Activated CD4-positive, alpha-beta T cell treated with anti-CD3 and anti-CD28 coated beads, Interleukin-2, amount 50 U/mL, for 24 hours (primary cell): ENCODE data around the gene NAXE.
A peak's percentile ranks its signal among the peaks of the same experiment; 100 is the strongest.
"Not testable (repeated sequence)": the region's sequence is repeated elsewhere in the genome, so short reads cannot be mapped to it uniquely, and the experiment has no call there.

Experiments
- DNase-seq, 2 donors: peaks; one replicate each; pipeline ENCODE4 v3.0.0-alpha.2; 2020; ENCODE audit warnings: low read depth in 1 of 2, low spot score in 1 of 2

NAXE gene

GRCh38 chr1:156592910-156593660 lies 1.5 kb downstream of the NAXE start:
- no peak for DNase-seq

- no peak for DNase-seq
Observed at GRCh38 chr1:156593661-156593989, 2.0 kb downstream of the NAXE start.

- DNase-seq: no peak
Observed at GRCh38 chr1:156594190-156594589, 2.6 kb downstream of the NAXE start.

- no peak for DNase-seq
Observed at GRCh38 chr1:156595016-156595415, 3.4 kb downstream of the NAXE start.

GRCh38 chr1:156596426-156596825 lies 4.8 kb downstream of the NAXE start:
- no peak for DNase-seq

- no peak for DNase-seq
Observed at GRCh38 chr1:156598125-156598524, 6.5 kb downstream of the NAXE start.

- no peak for DNase-seq
Observed at GRCh38 chr1:156598731-156599432, 7.3 kb downstream of the NAXE start.

- DNase-seq: no peak
Observed at GRCh38 chr1:156599811-156600210, 8.2 kb downstream of the NAXE start.

GRCh38 chr1:156600733-156601121 lies 9.2 kb downstream of the NAXE start:
- DNase-seq: no peak

- DNase-seq: peak; percentile 65 to 78
Observed at GRCh38 chr1:156601122-156601830, 9.7 kb downstream of the NAXE start, which contains the start of gene GPATCH4. Gene GPATCH4 (minus strand): TSS chr1:156601479.

- no peak for DNase-seq
Observed at GRCh38 chr1:156601892-156602291, 10.3 kb downstream of the NAXE start.

GRCh38 chr1:156602557-156602993 lies 11.0 kb downstream of the NAXE start:
- DNase-seq: no peak

GRCh38 chr1:156607344-156607743 lies 15.8 kb downstream of the NAXE start:
- DNase-seq: not testable (repeated sequence)

GRCh38 chr1:156608036-156608674 lies 16.6 kb downstream of the NAXE start:
- DNase-seq: peak in 1 of 2 donors; percentile 59

- DNase-seq: no peak
Observed at GRCh38 chr1:156608981-156609380, 17.4 kb downstream of the NAXE start.

- DNase-seq: not testable (repeated sequence)
Observed at GRCh38 chr1:156610072-156610471, 18.5 kb downstream of the NAXE start.

GRCh38 chr1:156612666-156613065 lies 21.1 kb downstream of the NAXE start:
- DNase-seq: no peak

- DNase-seq: no peak
Observed at GRCh38 chr1:156615946-156616345, 24.4 kb downstream of the NAXE start.

- DNase-seq: no peak
Observed at GRCh38 chr1:156616463-156616862, 24.9 kb downstream of the NAXE start.

GRCh38 chr1:156618853-156619581 lies 27.4 kb downstream of the NAXE start, which contains the start of gene HAPLN2:
Gene HAPLN2 (plus strand): TSS chr1:156619415. CDS start chr1:156623491, 4,076 bp downstream.
- DNase-seq: no peak

GRCh38 chr1:156619582-156619955 lies 28.0 kb downstream of the NAXE start:
- DNase-seq: no peak
